Upper lobe of left lung (tissue), 4 donors: ENCODE measurements around the gene MMP10.

Experiments
- CTCF ChIP-seq, 6 experiments: fragments of 450-650 bp in 4 of 6; fragments of 200-600 bp in 2 of 6; sonication (generic) in 2 of 6; IDR thresholded peaks; one replicate each; pipeline ENCODE4 v1.5.1; 2016 to 2019; ENCODE audit warnings: antibody characterized with exemption in 6 of 6
- POLR2A ChIP-seq, 4 donors: fragments of 450-650 bp; IDR thresholded peaks; one replicate each; pipeline ENCODE4 v1.5.1; 2016 to 2017; ENCODE audit warnings: antibody characterized with exemption in 4 of 4, mild to moderate bottlenecking in 2 of 4

- TF ChIP-seq CTCF (IDR thresholded peaks at IDR 0.05) (no peak), POLR2A (IDR thresholded peaks at IDR 0.05) (no peak)
Measured at GRCh38 chr11:102761646-102762238, 18.7 kb downstream of the MMP10 start.
